Nephron progenitor cell (in vitro differentiated cells): Measurements from ENCODE around the gene SNX21.

Experiments used
- DNase-seq: peaks from one replicate; pipeline ENCODE4 v3.0.0; 2021
- H3K27ac Mint-ChIP-seq: 2 replicates; pipeline ENCODE4 v1.8.0; 2021; ENCODE audit warnings: mild to moderate bottlenecking, moderate library complexity, mixed read lengths
- H3K27me3 Mint-ChIP-seq: 2 replicates; pipeline ENCODE4 v1.8.0; 2021; ENCODE audit warnings: mild to moderate bottlenecking, low read depth, mixed read lengths; ENCODE audit not compliant: poor library complexity
- H3K36me3 Mint-ChIP-seq: 2 replicates; pipeline ENCODE4 v1.8.0; 2021; ENCODE audit warnings: low read depth, mixed read lengths
- H3K4me1 Mint-ChIP-seq: 2 replicates; pipeline ENCODE4 v1.8.0; 2021; ENCODE audit warnings: mixed read lengths
- H3K4me3 Mint-ChIP-seq: 2 replicates; pipeline ENCODE4 v1.8.0; 2021; ENCODE audit warnings: mild to moderate bottlenecking, moderate library complexity, mixed read lengths
- H3K9me3 Mint-ChIP-seq: 2 replicates; pipeline ENCODE4 v1.8.0; 2021; ENCODE audit warnings: mild to moderate bottlenecking, moderate library complexity, mixed read lengths
- TF ChIP-seq, protein P1 (sequence below): fragments of 200-600 bp; sonication (generic); IDR thresholded peaks from 2 replicates; pipeline ENCODE4 v1.5.0; 2021; ENCODE audit warnings: antibody characterized with exemption

Gene SNX21

DNA sequence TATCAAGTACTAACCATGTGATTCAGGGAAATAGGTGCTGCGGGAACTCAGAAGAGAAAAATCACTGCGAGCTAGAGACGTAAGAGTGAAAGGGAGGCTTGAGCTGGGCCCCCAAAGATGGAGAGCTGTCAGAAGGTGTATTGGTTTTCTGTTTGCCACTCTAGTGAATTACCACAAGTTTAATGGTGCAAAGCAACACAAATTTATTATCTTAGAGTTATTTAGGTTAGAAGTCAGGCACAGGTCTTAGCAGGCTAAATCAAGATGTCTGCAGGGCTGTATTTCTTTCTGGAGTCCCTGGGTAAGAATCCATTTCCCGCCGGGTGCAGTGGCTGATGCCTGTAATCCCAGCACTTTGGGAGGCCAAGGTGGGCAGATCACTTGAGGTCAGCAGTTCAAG, 26.3 kb downstream of the SNX21 start:
- DNase-seq, result no peak
- no peaks in the 10 kb centered on the region for H3K9me3 Mint-ChIP-seq
- H3K4me1 Mint-ChIP-seq, result peaks cover 54% of the 10 kb centered on the region
- H3K27ac Mint-ChIP-seq, result peak overlapping the region; percentile 6
- TF ChIP-seq, protein P1, sequence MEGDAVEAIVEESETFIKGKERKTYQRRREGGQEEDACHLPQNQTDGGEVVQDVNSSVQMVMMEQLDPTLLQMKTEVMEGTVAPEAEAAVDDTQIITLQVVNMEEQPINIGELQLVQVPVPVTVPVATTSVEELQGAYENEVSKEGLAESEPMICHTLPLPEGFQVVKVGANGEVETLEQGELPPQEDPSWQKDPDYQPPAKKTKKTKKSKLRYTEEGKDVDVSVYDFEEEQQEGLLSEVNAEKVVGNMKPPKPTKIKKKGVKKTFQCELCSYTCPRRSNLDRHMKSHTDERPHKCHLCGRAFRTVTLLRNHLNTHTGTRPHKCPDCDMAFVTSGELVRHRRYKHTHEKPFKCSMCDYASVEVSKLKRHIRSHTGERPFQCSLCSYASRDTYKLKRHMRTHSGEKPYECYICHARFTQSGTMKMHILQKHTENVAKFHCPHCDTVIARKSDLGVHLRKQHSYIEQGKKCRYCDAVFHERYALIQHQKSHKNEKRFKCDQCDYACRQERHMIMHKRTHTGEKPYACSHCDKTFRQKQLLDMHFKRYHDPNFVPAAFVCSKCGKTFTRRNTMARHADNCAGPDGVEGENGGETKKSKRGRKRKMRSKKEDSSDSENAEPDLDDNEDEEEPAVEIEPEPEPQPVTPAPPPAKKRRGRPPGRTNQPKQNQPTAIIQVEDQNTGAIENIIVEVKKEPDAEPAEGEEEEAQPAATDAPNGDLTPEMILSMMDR, result no peak
- H3K27me3 Mint-ChIP-seq, result peaks cover 9% of the 10 kb centered on the region
- no peak overlapping the region for H3K4me3 Mint-ChIP-seq
- H3K36me3 Mint-ChIP-seq, result peaks cover 3% of the 10 kb centered on the region

DNA sequence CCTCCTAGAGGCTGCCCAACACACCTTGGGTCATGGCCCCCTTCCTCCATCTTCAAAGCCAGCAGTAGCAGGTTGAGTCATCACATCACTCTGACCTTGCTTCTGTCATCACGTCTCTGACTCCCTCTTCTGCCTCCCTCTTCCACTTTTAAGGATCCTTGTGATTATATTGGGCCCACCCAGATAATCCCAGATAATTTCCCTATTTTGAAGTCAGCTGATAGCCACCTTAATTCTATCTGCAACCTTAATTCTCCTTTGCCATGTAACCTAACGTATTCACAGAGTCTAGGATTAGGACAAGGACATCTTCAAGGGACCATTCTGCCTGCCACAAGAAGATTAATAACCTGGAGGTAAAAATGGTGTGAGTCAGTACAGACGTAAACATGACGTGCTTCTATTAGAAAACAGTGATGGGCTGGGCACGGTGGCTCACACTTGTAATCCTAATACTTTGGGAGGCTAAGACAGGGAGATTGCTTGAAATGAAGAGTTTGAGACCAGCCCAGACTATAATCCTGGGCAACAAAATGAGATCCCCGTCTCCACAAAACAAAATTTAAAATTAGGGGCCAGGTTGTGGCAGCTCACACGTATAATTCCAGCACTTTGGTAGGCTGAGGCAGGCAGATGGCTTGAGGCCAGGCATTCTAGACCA, 27.1 kb downstream of the SNX21 start:
- no peak overlapping the region for H3K4me3 Mint-ChIP-seq

DNA sequence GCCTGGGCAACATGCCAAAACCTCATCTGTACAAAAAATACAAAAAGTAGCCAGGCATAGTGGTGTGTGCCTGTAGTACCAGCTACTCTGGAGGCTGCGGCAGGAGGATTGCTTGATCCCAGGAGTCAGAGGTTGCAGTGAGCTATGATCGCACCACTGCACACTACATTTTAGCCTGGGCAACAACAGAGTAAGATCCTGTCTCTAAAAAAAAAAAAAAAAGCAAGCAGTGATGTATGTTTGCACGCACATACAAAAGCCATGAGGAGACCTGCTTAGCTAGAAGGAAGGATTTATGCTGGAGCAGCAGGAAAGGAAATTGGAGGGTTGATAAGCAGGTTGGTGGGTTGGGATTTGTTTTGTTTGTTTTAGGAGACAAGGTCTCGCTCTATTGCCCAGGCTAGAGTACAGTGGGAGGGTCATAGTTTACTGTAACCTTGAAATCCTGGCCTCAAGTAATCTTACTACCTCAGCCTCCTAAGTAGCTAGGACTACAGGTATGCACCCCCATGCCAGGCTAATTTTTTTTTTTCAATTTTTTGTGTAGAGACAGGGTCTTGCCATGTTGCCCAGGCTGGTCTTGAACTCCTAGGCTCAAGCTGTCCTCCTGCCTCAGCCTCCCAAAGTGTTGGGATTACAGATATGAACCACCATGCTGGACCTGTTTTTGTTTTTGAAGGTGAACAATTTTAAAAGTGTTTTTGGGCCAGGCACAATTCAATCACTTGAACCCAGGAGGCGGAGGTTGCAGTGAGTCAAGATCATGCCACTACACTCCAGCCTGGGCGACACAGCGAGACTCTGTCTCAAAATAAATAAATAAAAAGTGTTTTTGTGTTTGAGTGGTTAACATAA, 27.8 kb downstream of the SNX21 start:
- H3K27ac Mint-ChIP-seq, result no peak overlapping the region
- H3K27me3 Mint-ChIP-seq, result peaks cover 9% of the 10 kb centered on the region
- H3K36me3 Mint-ChIP-seq, result no peaks in the 10 kb centered on the region
- H3K4me1 Mint-ChIP-seq, result peaks cover 44% of the 10 kb centered on the region
- H3K9me3 Mint-ChIP-seq, result no peaks in the 10 kb centered on the region
- no peak overlapping the region for H3K4me3 Mint-ChIP-seq
- no peak for DNase-seq
- TF ChIP-seq, protein P1, result no peak

More for the DNA sequence above, 27.1 kb downstream of the SNX21 start:
- no peaks in the 10 kb centered on the region for H3K9me3 Mint-ChIP-seq
- no peaks in the 10 kb centered on the region for H3K36me3 Mint-ChIP-seq
- H3K4me1 Mint-ChIP-seq, result peaks cover 49% of the 10 kb centered on the region
- no peak overlapping the region for H3K27ac Mint-ChIP-seq
- TF ChIP-seq, protein P1, result no peak
- DNase-seq, result no peak
- H3K27me3 Mint-ChIP-seq, result peaks cover 9% of the 10 kb centered on the region

DNA sequence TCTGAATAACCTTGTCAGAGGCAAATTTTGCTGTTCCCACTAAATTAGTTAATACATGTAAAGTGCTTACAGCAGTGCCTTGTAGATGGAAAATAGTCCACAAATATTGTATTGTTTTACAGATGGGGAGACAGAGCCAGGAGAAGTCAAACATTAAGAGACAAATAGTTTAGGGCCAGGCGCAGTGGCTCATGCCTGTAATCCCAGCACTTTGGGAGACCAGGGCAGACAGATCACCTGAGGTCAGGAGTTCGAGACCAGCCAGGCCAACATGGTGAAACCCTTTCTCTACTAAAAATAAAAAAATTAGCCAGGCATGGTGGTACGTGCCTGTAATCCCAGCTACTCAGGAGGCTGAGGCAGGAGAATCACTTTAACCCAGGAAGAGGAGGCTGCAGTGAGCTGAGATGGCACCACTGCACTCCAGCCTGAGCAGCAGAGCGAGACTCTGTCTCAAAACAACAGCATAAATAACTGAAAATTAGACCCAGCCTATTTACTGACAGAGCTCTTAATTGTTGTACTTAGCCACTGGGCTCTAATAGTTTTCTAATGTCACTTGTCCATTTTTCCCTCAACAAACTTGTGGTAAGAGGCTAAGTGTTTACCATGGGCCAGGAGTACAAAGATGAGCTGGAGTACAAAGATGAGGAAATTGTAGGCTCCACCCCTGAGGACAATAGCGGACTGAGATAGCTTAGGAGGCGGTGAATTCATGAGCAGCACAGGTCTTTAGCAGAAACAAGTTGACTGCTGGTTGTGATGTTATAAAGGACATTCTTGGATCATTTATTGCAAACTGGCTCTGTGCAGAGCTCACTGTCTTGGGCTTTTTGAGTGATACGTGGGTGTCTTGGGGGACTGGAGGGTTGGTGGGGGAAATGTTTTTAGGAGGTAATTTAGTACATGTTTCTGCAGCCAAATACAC, 30.2 kb downstream of the SNX21 start:
- Mint-ChIP-seq H3K4me3 (no peak overlapping the region), H3K27ac (peak overlapping the region; percentile 57), H3K27me3 (peaks cover 9% of the 10 kb centered on the region), H3K9me3 (no peaks in the 10 kb centered on the region), H3K36me3 (no peaks in the 10 kb centered on the region), H3K4me1 (peaks cover 25% of the 10 kb centered on the region)
- DNase-seq, result no peak
- TF ChIP-seq, protein P1, result no peak

DNA sequence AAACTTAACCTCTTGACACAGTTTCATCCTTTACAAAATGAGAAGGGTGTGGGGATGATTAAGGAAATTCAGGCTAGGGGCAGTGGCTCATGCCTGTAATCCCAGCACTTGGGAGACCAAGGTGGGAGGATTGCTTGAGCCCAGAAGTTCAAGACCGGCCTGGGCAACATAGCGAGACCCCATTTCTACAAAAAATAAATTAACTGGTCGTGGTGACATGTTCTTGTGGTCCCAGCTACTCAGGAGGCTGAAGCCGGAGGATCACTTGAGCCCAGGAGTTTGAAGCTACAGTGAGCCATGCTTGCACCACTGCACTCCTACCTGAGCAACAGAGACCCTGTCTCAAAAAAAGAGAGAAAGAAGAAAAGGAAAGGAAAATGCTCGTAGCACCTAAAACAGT, 32.9 kb downstream of the SNX21 start:
- no peak for DNase-seq
- H3K36me3 Mint-ChIP-seq, result no peaks in the 10 kb centered on the region
- no peak overlapping the region for H3K27ac Mint-ChIP-seq
- TF ChIP-seq, protein P1, result no peak
- H3K9me3 Mint-ChIP-seq, result no peaks in the 10 kb centered on the region
- H3K4me1 Mint-ChIP-seq, result peaks cover under 1% of the 10 kb centered on the region
- H3K4me3 Mint-ChIP-seq, result no peak overlapping the region
- H3K27me3 Mint-ChIP-seq, result peaks cover 7% of the 10 kb centered on the region
